Measurements from ENCODE around the gene SDCCAG8.

- no peak for TF ChIP-seq POLR2AphosphoS5 (IDR thresholded peaks at IDR 0.05; ENCODE audit: low read depth)
- no peak for TF ChIP-seq CREB1 (CRISPR knock-in tag; IDR thresholded peaks at IDR 0.05; ENCODE audit: low read depth)
- TF ChIP-seq CTCF (conservative IDR thresholded peaks at IDR 0.05; ENCODE audit: low read depth in 2 of 2): no peak
- TF ChIP-seq REST (IDR thresholded peaks at IDR 0.05; ENCODE audit: unreplicated experiment): no peak
- TF ChIP-seq EZH2phosphoT487 (IDR thresholded peaks at IDR 0.05; ENCODE audit: unreplicated experiment): no peak
- no peak for TF ChIP-seq JUNB (IDR thresholded peaks at IDR 0.05; ENCODE audit: unreplicated experiment)
- TF ChIP-seq EZH2 (IDR thresholded peaks at IDR 0.05; ENCODE audit: low read depth, unreplicated experiment): no peak
- no peak for TF ChIP-seq ZNF331 (CRISPR knock-in tag; IDR thresholded peaks at IDR 0.05; ENCODE audit: low read depth)
- TF ChIP-seq ZNF114 (CRISPR knock-in tag; IDR thresholded peaks at IDR 0.05): no peak
- TF ChIP-seq ETS1 (IDR thresholded peaks at IDR 0.05): no peak
Measured at GRCh38 chr1:243273945-243274344, 18.1 kb downstream of the SDCCAG8 start.

All from GM23338 (cell line).